ENCODE results near the gene MCC. TPM values are rescaled to one million over a fixed set of nuclear protein-coding genes. Genes with fewer than 3 reads are reported as not detected.

The MCC gene
- total RNA-seq, 1 experiment from 2014 or later = 23.5 TPM

GRCh38 chr5:112996830-112997374, 491.4 kb downstream of the MCC start (continued):
- TF ChIP-seq ZNF512 (CRISPR knock-in tag; IDR thresholded peaks at IDR 0.05; ENCODE audit: borderline replicate concordance) = no peak

GRCh38 chr5:112995764-112996618, 492.3 kb downstream of the MCC start:
- DNase-seq (ENCODE audit: low spot score) (peak; percentile 75), ATAC-seq (peak; percentile 76)
- TF ChIP-seq CTCF (IDR thresholded peaks at IDR 0.05) (peak; percentile 82), ATF6 (CRISPR knock-in tag; IDR thresholded peaks at IDR 0.05) (no peak)
- no peaks in the 10 kb centered on the region for H3K9me3 Mint-ChIP-seq
- no peaks in the 10 kb centered on the region for H3K27me3 Mint-ChIP-seq (ENCODE audit: low read depth)
- ChIA-PET CTCF (interaction anchor here (0.6 to 2.0 kb wide), 28 partner anchors 8 to 527 kb away, joined by 3 to 12 read pairs (median 4); partner anchors contain the start of genes DCP2 and YTHDC2), POLR2A (interaction anchor here (1.8 kb wide), 1 partner anchor 20 kb away, joined by 5 read pairs; the partner anchor contains the start of gene DCP2)
- peaks cover 15% of the 10 kb centered on the region for H3K4me1 Mint-ChIP-seq
- no peak overlapping the region for H3K4me3 Mint-ChIP-seq
- H3K36me3 Mint-ChIP-seq = peaks cover 29% of the 10 kb centered on the region
- H3K27ac Mint-ChIP-seq = peak overlapping the region; percentile 81

GRCh38 chr5:112986224-112986623, 502.0 kb downstream of the MCC start:
- H3K9me3 Mint-ChIP-seq = no peaks in the 10 kb centered on the region
- TF ChIP-seq SMAD3 (CRISPR knock-in tag; IDR thresholded peaks at IDR 0.05; ENCODE audit: borderline replicate concordance) (no peak), TEAD4 (CRISPR knock-in tag; IDR thresholded peaks at IDR 0.05) (no peak), GRHL2 (CRISPR knock-in tag; IDR thresholded peaks at IDR 0.05; ENCODE audit: insufficient replicate concordance, severe bottlenecking) (no peak), ATF1 (CRISPR knock-in tag; IDR thresholded peaks at IDR 0.05) (no peak), ZNF512 (CRISPR knock-in tag; IDR thresholded peaks at IDR 0.05; ENCODE audit: borderline replicate concordance) (no peak), MXD4 (CRISPR knock-in tag; IDR thresholded peaks at IDR 0.05; ENCODE audit: borderline replicate concordance) (no peak), CBFB (CRISPR knock-in tag; IDR thresholded peaks at IDR 0.05; ENCODE audit: low read depth) (no peak), FOXJ3 (CRISPR knock-in tag; IDR thresholded peaks at IDR 0.05; ENCODE audit: borderline replicate concordance) (no peak), FOXP4 (CRISPR knock-in tag; IDR thresholded peaks at IDR 0.05) (no peak), SP1 (CRISPR knock-in tag; conservative IDR thresholded peaks at IDR 0.05) (no peak), RORB (CRISPR knock-in tag; IDR thresholded peaks at IDR 0.05) (no peak), NR2C2 (CRISPR knock-in tag; IDR thresholded peaks at IDR 0.05) (no peak), JUN (CRISPR knock-in tag; IDR thresholded peaks at IDR 0.05) (no peak), KAT7 (CRISPR knock-in tag; IDR thresholded peaks at IDR 0.05; ENCODE audit: borderline replicate concordance) (no peak), CREM (CRISPR knock-in tag; IDR thresholded peaks at IDR 0.05) (no peak), FOXP1 (CRISPR knock-in tag; IDR thresholded peaks at IDR 0.05; ENCODE audit: borderline replicate concordance) (no peak)
- no peak overlapping the region for H3K4me3 Mint-ChIP-seq
- ATAC-seq = no peak
- H3K36me3 Mint-ChIP-seq = peaks cover 25% of the 10 kb centered on the region
- no peaks in the 10 kb centered on the region for H3K27me3 Mint-ChIP-seq (ENCODE audit: low read depth)
- H3K27ac Mint-ChIP-seq = no peak overlapping the region
- H3K4me1 Mint-ChIP-seq = peaks cover 43% of the 10 kb centered on the region
- CTCF ChIA-PET = interaction anchor here (2.4 kb wide), 1 partner anchor 10 kb away, joined by 12 read pairs; no protein-coding TSS in a partner anchor
- POLR2A ChIA-PET = no interaction called here
- DNase-seq (ENCODE audit: low spot score) = no peak
